Endothelial cell of umbilical vein (primary cell): Measurements from ENCODE around the gene C1orf116. TPM values are rescaled to one million over a fixed set of nuclear protein-coding genes. Genes with fewer than 3 reads are reported as not detected.
A peak's percentile ranks its signal among the peaks of the same experiment; 100 is the strongest.

ENCODE experiments used
- BruUV-seq: library from RNA; stranded (reverse); fragments of 400-500 nt; replicated peaks from 2 replicates; lab custom pipeline; 2021; lab: Mats Ljungman, UMichigan
- CTCF ChIA-PET: fragments of 300-600, 350-600 bp; sonication (Branson Sonifier 250); formaldehyde crosslinking; loops from one replicate; lab custom pipeline; 2021; ENCODE audit warnings: antibody characterized with exemption, inconsistent platforms; lab: Charles Lee
- POLR2A ChIA-PET: fragments of 300-600, 350-600 bp; sonication (Branson Sonifier 250); formaldehyde crosslinking; loops from one replicate; lab custom pipeline; 2021; ENCODE audit warnings: antibody characterized with exemption, inconsistent platforms; lab: Charles Lee
- DNase-seq: peaks from one replicate; pipeline ENCODE4 v3.0.0-alpha.2; 2011; ENCODE audit warnings: low read depth, low spot score
- FAIRE-seq: peaks from 2 replicates; lab custom pipeline; 2011; peaks lifted over from hg19 to GRCh38; lab: Jason Lieb, UNC
- H2AFZ ChIP-seq: 2 replicates; pipeline ENCODE4 v1.6.0; 2012; ENCODE audit warnings: low read depth, low read length, control low read depth, inconsistent platforms
- H3K27ac ChIP-seq: 2 replicates; pipeline ENCODE4 v1.5.1; 2011; ENCODE audit warnings: low read depth, mild to moderate bottlenecking, control low read depth, low read length, moderate library complexity; ENCODE audit not compliant: insufficient read depth
- H3K27me3 ChIP-seq, 2 experiments: 2 replicates each; pipeline versions ENCODE4 v1.6.0 to v1.6.1; 2011; ENCODE audit warnings: low read length in 2 of 2, mixed read lengths in 1 of 2; ENCODE audit not compliant: control insufficient read depth in 2 of 2, insufficient read depth in 2 of 2
- H3K36me3 ChIP-seq, 2 experiments: 2 replicates in 1 of 2; 3 replicates in 1 of 2; pipeline ENCODE4 v1.5.1; 2011; ENCODE audit warnings: low read length in 2 of 2, mild to moderate bottlenecking in 1 of 2, moderate library complexity in 1 of 2; ENCODE audit not compliant: control insufficient read depth in 2 of 2, insufficient read depth in 2 of 2; ENCODE audit errors: extremely low read depth in 1 of 2
- H3K4me1 ChIP-seq: 3 replicates; pipeline ENCODE4 v1.5.1; 2011; ENCODE audit warnings: mild to moderate bottlenecking, low read length; ENCODE audit not compliant: control insufficient read depth, insufficient read depth; ENCODE audit errors: extremely low read depth
- H3K4me2 ChIP-seq: 2 replicates; pipeline ENCODE4 v1.6.1; 2011; ENCODE audit warnings: low read length, control low read depth, mixed read lengths; ENCODE audit not compliant: insufficient read depth
- H3K4me3 ChIP-seq, 3 experiments: fragments of 200-600 bp in 1 of 3; sonication (generic), shearing (Covaris generic) in 1 of 3; replicated peaks in 1 of 3; 2 replicates each; pipeline ENCODE4 v1.5.1; 2011 to 2016; ENCODE audit warnings: control low read depth in 3 of 3, low read length in 3 of 3, mild to moderate bottlenecking in 2 of 3, inconsistent platforms in 1 of 3, low read depth in 1 of 3, moderate library complexity in 1 of 3; ENCODE audit not compliant: insufficient read depth in 1 of 3
- H3K79me2 ChIP-seq: 2 replicates; pipeline ENCODE4 v1.6.0; 2012; ENCODE audit warnings: low read length, inconsistent platforms; ENCODE audit not compliant: control insufficient read depth, insufficient read depth
- H3K9ac ChIP-seq: replicated peaks from 2 replicates; pipeline ENCODE3; 2011; ENCODE audit warnings: low read length, control low read depth; ENCODE audit not compliant: insufficient read depth; ENCODE audit errors: extremely low read depth
- H3K9me1 ChIP-seq: replicated peaks from 3 replicates; pipeline ENCODE4 v1.6.0; 2011; ENCODE audit warnings: mild to moderate bottlenecking, low read length; ENCODE audit not compliant: control insufficient read depth, insufficient read depth; ENCODE audit errors: extremely low read depth
- H3K9me3 ChIP-seq: replicated peaks from 2 replicates; pipeline ENCODE4 v1.5.1; 2012; ENCODE audit warnings: low read length, inconsistent platforms; ENCODE audit not compliant: control insufficient read depth, insufficient read depth
- H4K20me1 ChIP-seq: replicated peaks from 2 replicates; pipeline ENCODE3; 2011; ENCODE audit warnings: mild to moderate bottlenecking, low read length; ENCODE audit not compliant: control insufficient read depth, insufficient read depth; ENCODE audit errors: extremely low read depth
- EZH2 ChIP-seq: IDR thresholded peaks from 2 replicates; pipeline ENCODE4 v1.6.1; 2012; ENCODE audit warnings: borderline replicate concordance, low read depth, mild to moderate bottlenecking, moderate library complexity, low read length, inconsistent platforms; ENCODE audit not compliant: severe bottlenecking
- FOS ChIP-seq: IDR thresholded peaks from 2 replicates; pipeline ENCODE4 v1.6.1; 2011; ENCODE audit warnings: mild to moderate bottlenecking, low read length, moderate library complexity, borderline replicate concordance; ENCODE audit not compliant: insufficient read depth
- GATA2 ChIP-seq: IDR thresholded peaks from 2 replicates; pipeline ENCODE4 v1.7.0; 2011; ENCODE audit warnings: low read depth, mild to moderate bottlenecking, moderate library complexity, mixed read lengths, low read length; ENCODE audit not compliant: insufficient read length, insufficient read depth
- JUN ChIP-seq: IDR thresholded peaks from 2 replicates; pipeline ENCODE4 v1.6.1; 2011; ENCODE audit warnings: borderline replicate concordance, low read depth; ENCODE audit not compliant: insufficient read length, insufficient read depth
- MYC ChIP-seq: IDR thresholded peaks from one replicate; pipeline ENCODE4 v1.6.1; 2011; ENCODE audit warnings: mild to moderate bottlenecking, low read depth, low read length
- POLR2A ChIP-seq: IDR thresholded peaks from 2 replicates; pipeline ENCODE4 v1.6.1; 2012; ENCODE audit warnings: low read depth, mild to moderate bottlenecking, control low read depth, low read length
- POLR2AphosphoS5 ChIP-seq: IDR thresholded peaks from 2 replicates; pipeline ENCODE4 v1.6.1; 2012; ENCODE audit warnings: low read depth, mild to moderate bottlenecking, control low read depth, low read length, moderate library complexity; ENCODE audit not compliant: insufficient read depth
- dilution Hi-C: fragments of 300-500 bp; cut with MboI; formaldehyde crosslinking; loops from one replicate; pipeline ENCODE4 v1.15.0; 2019; ENCODE audit warnings: low sequenced_read_pairs; ENCODE audit not compliant: extremely low pct_ligation_motif_present
- intact Hi-C: fragments of 100-400 bp; cut with micrococcal nuclease; formaldehyde crosslinking; loops from one replicate; pipeline ENCODE4 v1.10.0; 2022
- polyA plus RNA-seq, 4 experiments: library from polyadenylated mRNA; depleted of rRNA in 3 of 4; stranded (reverse) in 3 of 4; unstranded in 1 of 4; fragments of >200 nt; gene quantifications; 2 replicates each; pipeline versions ENCODE4 v1.2.1 to v1.2.3, GENCODE V29; 2011 to 2012; ENCODE audit warnings: missing spikeins in 1 of 4
- total RNA-seq: library from RNA; stranded (reverse); gene quantifications from 2 replicates; pipeline ENCODE4 v1.2.3, GENCODE V29; 2021
- TF ChIP-seq, protein P1 (sequence below), 2 donors: IDR thresholded peaks; 1 replicate in 1 of 2; 2 replicates in 1 of 2; pipeline ENCODE4 v1.5.1; 2011; ENCODE audit warnings: low read length in 2 of 2, mild to moderate bottlenecking in 2 of 2, moderate library complexity in 2 of 2, control low read depth in 1 of 2, inconsistent platforms in 1 of 2, low read depth in 1 of 2; ENCODE audit not compliant: insufficient read depth in 1 of 2; ENCODE audit errors: extremely low read depth in 1 of 2
- TF ChIP-seq, protein P2 (sequence below): IDR thresholded peaks from 2 replicates; pipeline ENCODE4 v1.6.1; 2011; ENCODE audit not compliant: insufficient read depth, insufficient read length

C1orf116 gene
- total and polyA plus RNA-seq, 2 donors (not counting 3 experiments of a cell fraction or from before 2014, with no cell fraction given): 0.07 TPM; not detected in 1

DNA sequence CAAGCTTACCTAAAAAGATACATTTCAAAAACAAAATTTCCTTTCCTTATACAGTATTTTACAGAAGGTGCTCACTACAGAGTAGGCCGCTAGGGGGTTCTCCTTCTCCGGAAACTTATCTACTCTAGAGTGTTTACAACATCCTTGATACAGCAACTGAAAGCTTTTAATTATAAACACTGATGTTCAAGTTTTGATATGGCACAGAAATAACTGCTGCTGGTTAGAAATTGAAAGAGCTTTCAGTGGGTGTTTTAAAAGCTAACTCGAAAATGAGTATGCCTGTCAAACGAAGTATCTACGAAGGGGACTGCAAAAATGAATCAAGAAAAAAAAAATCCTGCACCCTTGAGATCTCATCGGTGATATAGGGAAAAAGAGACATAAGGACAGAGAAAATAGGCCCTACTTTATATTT lies 17.4 kb upstream of the C1orf116 start:
- Histone ChIP-seq H3K36me3 (peaks cover 6 to 12% of the 10 kb centered on the region in 2 experiments), H3K9ac (peak overlapping the region; percentile 83), H3K4me1 (peaks cover 15% of the 10 kb centered on the region), H3K9me3 (no peaks in the 10 kb centered on the region), H4K20me1 (peaks cover 7% of the 10 kb centered on the region), H3K27ac (peak overlapping the region; percentile 57), H3K4me3 (peak overlapping the region; percentile 40 to 95 (median 74)), H2AFZ (peak overlapping the region; percentile 92), H3K4me2 (peak overlapping the region; percentile 91), H3K79me2 (peaks cover 46% of the 10 kb centered on the region), H3K9me1 (no peaks in the 10 kb centered on the region), H3K27me3 (peaks cover 0 to 2% of the 10 kb centered on the region in 2 experiments)
- DNase-seq (peak; percentile 73), FAIRE-seq (peak; percentile 76)
- POLR2A ChIA-PET: no interaction called here
- dilution Hi-C loops (no loop called here), intact Hi-C loops (loop anchor here (1.0 to 5.0 kb wide), 6 partner anchors 27 to 449 kb away; partner anchors contain the start of gene CD55)
- TSS peak; percentile 19 for BruUV-seq
- CTCF ChIA-PET: interaction anchor here (0.6 to 2.2 kb wide), 12 partner anchors 10 to 1276 kb away, joined by 3 to 11 read pairs (median 4); no protein-coding TSS in a partner anchor
- TF ChIP-seq, protein P1, sequence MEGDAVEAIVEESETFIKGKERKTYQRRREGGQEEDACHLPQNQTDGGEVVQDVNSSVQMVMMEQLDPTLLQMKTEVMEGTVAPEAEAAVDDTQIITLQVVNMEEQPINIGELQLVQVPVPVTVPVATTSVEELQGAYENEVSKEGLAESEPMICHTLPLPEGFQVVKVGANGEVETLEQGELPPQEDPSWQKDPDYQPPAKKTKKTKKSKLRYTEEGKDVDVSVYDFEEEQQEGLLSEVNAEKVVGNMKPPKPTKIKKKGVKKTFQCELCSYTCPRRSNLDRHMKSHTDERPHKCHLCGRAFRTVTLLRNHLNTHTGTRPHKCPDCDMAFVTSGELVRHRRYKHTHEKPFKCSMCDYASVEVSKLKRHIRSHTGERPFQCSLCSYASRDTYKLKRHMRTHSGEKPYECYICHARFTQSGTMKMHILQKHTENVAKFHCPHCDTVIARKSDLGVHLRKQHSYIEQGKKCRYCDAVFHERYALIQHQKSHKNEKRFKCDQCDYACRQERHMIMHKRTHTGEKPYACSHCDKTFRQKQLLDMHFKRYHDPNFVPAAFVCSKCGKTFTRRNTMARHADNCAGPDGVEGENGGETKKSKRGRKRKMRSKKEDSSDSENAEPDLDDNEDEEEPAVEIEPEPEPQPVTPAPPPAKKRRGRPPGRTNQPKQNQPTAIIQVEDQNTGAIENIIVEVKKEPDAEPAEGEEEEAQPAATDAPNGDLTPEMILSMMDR (IDR thresholded peaks at IDR 0.05; ENCODE audit: extremely low read depth in 1 of 2, insufficient read depth in 1 of 2, low read depth in 1 of 2, low read length in 2 of 2): peak; percentile 61 to 67
- TF ChIP-seq JUN: no peak

DNA sequence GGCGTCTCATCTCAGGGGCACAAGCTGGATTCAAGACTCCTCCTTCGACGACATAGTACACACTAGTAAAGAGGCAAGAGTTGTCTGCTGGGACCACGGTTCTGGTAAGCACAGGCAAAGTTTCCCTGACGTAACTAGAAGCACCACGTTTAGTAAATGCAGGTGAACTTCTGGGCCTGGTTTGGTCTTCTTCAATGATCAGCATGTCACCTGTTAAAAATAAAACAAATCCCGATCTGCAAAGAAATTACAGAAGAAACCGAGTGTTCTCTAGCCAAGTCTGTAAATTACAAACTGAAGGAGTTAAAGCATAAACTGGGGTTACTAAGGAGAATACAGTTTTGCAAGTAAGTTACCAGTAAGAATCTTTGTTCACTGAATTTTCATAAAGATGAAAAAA lies 17.0 kb upstream of the C1orf116 start:
- ChIA-PET POLR2A (no interaction called here), CTCF (interaction anchor here (0.6 to 2.2 kb wide), 11 partner anchors 11 to 1275 kb away, joined by 3 to 11 read pairs (median 3); no protein-coding TSS in a partner anchor)
- H3K36me3 ChIP-seq: peaks cover 6 to 12% of the 10 kb centered on the region in 2 experiments
- DNase-seq (no peak), FAIRE-seq (no peak)
- H3K79me2 ChIP-seq: peaks cover 46% of the 10 kb centered on the region
- dilution Hi-C loops: no loop called here
- no peaks in the 10 kb centered on the region for H3K9me1 ChIP-seq
- TF ChIP-seq POLR2A (no peak), POLR2AphosphoS5 (no peak), EZH2 (no peak), JUN (no peak), GATA2 (no peak), MYC (no peak), FOS (no peak)
- TF ChIP-seq, protein P2, sequence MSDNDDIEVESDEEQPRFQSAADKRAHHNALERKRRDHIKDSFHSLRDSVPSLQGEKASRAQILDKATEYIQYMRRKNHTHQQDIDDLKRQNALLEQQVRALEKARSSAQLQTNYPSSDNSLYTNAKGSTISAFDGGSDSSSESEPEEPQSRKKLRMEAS: no peak
- TF ChIP-seq, protein P1 (IDR thresholded peaks at IDR 0.05; ENCODE audit: extremely low read depth in 1 of 2, insufficient read depth in 1 of 2, low read depth in 1 of 2, low read length in 2 of 2): no peak
- peaks cover 15% of the 10 kb centered on the region for H3K4me1 ChIP-seq
- intact Hi-C loops: no loop called here
- peak overlapping the region; percentile 91 for H3K4me2 ChIP-seq
- H3K9ac ChIP-seq: peak overlapping the region; percentile 83
- peaks cover 7% of the 10 kb centered on the region for H4K20me1 ChIP-seq
- H3K27me3 ChIP-seq: peaks cover 0 to 2% of the 10 kb centered on the region in 2 experiments
- BruUV-seq: no TSS peak
- no peak overlapping the region for H2AFZ ChIP-seq
- no peak overlapping the region for H3K27ac ChIP-seq
- peak overlapping the region in 1 of 3 experiments; percentile 95 for H3K4me3 ChIP-seq
- H3K9me3 ChIP-seq: no peaks in the 10 kb centered on the region
